Sigmoid colon (tissue), 7 donors: ENCODE data around the gene KCND3. TPM values are rescaled to one million over a fixed set of nuclear protein-coding genes. Genes with fewer than 3 reads are reported as not detected.

ENCODE experiments used
- DNase-seq: peaks from one replicate; pipeline ENCODE4 v3.0.0-alpha.2; 2019
- H3K27ac ChIP-seq, 4 donors: fragments of 200-600 bp; sonication (generic); one replicate each; pipeline ENCODE4 v1.5.1; 2016 to 2019; ENCODE audit warnings: mild to moderate bottlenecking in 1 of 4
- H3K27me3 ChIP-seq, 3 donors: fragments of 200-600 bp; sonication (generic); one replicate each; pipeline ENCODE4 v1.5.1; 2019; ENCODE audit warnings: mild to moderate bottlenecking in 1 of 3
- H3K36me3 ChIP-seq, 4 donors: fragments of 200-600 bp; sonication (generic); one replicate each; pipeline ENCODE4 v1.5.1; 2016 to 2019
- H3K4me1 ChIP-seq, 4 donors: fragments of 200-600 bp; sonication (generic); one replicate each; pipeline ENCODE4 v1.5.1; 2017 to 2019
- H3K4me3 ChIP-seq, 4 donors: fragments of 200-600 bp; sonication (generic); one replicate each; pipeline ENCODE4 v1.5.1; 2017 to 2019; ENCODE audit warnings: mild to moderate bottlenecking in 2 of 4, moderate library complexity in 1 of 4
- H3K9me3 ChIP-seq, 4 donors: fragments of 200-600 bp in 3 of 4; sonication (generic) in 3 of 4; one replicate each; pipeline versions ENCODE4 v1.5.1 to v1.6.1; 2013 to 2019
- EP300 ChIP-seq, 4 donors: sonication (generic); formaldehyde crosslinking; IDR thresholded peaks; one replicate each; pipeline ENCODE4 v1.6.1; 2017; ENCODE audit warnings: antibody characterized with exemption in 4 of 4
- POLR2A ChIP-seq, 2 donors: fragments of 450-650 bp; IDR thresholded peaks; one replicate each; pipeline ENCODE4 v1.6.1; 2016; ENCODE audit warnings: antibody characterized with exemption in 2 of 2, mild to moderate bottlenecking in 2 of 2, moderate library complexity in 2 of 2
- POLR2AphosphoS5 ChIP-seq, 4 donors: sonication (generic); formaldehyde crosslinking; IDR thresholded peaks; one replicate each; pipeline ENCODE4 v1.6.1; 2017; ENCODE audit warnings: antibody characterized with exemption in 4 of 4
- WGBS, 2 donors: extraction: QIAGEN DNeasy Blood & Tissue Kit; methylation state at CpG; one replicate each; pipeline ENCODE4 v1.1.7; 2013; 5-methylcytosine and 5-hydroxymethylcytosine counted together
- intact Hi-C: fragments of 100-400 bp; cut with DNase I; formaldehyde crosslinking; loops from one replicate; pipeline ENCODE4 v1.15.1; 2023
- polyA plus RNA-seq, 3 donors: library from polyadenylated mRNA; stranded (reverse); fragments of 200-250 nt; gene quantifications; one replicate each; pipeline ENCODE4 v1.2.3, GENCODE V29; 2013
- total RNA-seq, 4 donors: library from RNA; depleted of rRNA; stranded (reverse); fragments of >200 nt; gene quantifications; one replicate each; pipeline ENCODE4 v1.1.0, GENCODE V29; 2016
- TF ChIP-seq, protein P1 (sequence below), 4 experiments: fragments of 450-650 bp in 3 of 4; fragments of 200-600 bp in 1 of 4; IDR thresholded peaks; one replicate each; pipeline ENCODE4 v1.5.1; 2016 to 2019; ENCODE audit warnings: antibody characterized with exemption in 4 of 4, mild to moderate bottlenecking in 3 of 4, moderate library complexity in 2 of 4
- donor health status: healthy with polysubstance abuse.
- donor health status: Bipolar disorder and iron deficiency.
- donor health status: healthy.

The KCND3 gene
- total and polyA plus RNA-seq, 7 donors = 0.23 to 18.3 (median 5.9) TPM

DNA sequence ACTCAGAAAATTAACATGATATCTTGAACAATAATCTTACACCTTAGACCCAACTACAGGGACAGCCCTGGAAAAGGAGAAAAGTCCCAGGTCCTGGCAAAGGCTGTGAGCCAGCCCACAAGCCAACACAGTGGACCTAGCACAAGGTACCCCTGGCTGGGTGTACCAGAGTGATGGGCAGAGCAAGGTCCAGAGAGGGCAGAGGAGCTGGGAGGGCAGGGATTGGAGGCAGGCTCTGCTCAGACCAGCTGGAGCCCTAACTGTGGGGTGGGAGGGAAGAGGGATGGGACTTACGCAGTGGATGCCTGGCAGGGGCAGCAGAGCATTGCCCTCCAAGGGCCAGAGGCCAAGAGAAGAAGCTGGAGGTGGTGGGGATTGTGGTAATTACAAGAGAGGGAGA lies 101.6 kb downstream of the KCND3 start:
- Histone ChIP-seq H3K4me1 (no peaks in the 10 kb centered on the region), H3K36me3 (no peaks in the 10 kb centered on the region), H3K27me3 (no peaks in the 10 kb centered on the region), H3K27ac (no peak overlapping the region), H3K4me3 (no peak overlapping the region), H3K9me3 (no peaks in the 10 kb centered on the region)
- 73 to 78% methylated on average over 1 of the region's 1 CpG for WGBS, 2 donors
- TF ChIP-seq POLR2A (IDR thresholded peaks at IDR 0.05) (no peak), EP300 (IDR thresholded peaks at IDR 0.05) (no peak), POLR2AphosphoS5 (IDR thresholded peaks at IDR 0.05) (no peak)
- TF ChIP-seq, protein P1, sequence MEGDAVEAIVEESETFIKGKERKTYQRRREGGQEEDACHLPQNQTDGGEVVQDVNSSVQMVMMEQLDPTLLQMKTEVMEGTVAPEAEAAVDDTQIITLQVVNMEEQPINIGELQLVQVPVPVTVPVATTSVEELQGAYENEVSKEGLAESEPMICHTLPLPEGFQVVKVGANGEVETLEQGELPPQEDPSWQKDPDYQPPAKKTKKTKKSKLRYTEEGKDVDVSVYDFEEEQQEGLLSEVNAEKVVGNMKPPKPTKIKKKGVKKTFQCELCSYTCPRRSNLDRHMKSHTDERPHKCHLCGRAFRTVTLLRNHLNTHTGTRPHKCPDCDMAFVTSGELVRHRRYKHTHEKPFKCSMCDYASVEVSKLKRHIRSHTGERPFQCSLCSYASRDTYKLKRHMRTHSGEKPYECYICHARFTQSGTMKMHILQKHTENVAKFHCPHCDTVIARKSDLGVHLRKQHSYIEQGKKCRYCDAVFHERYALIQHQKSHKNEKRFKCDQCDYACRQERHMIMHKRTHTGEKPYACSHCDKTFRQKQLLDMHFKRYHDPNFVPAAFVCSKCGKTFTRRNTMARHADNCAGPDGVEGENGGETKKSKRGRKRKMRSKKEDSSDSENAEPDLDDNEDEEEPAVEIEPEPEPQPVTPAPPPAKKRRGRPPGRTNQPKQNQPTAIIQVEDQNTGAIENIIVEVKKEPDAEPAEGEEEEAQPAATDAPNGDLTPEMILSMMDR (IDR thresholded peaks at IDR 0.05) = no peak
- intact Hi-C loops = no loop called here
- no peak for DNase-seq

DNA sequence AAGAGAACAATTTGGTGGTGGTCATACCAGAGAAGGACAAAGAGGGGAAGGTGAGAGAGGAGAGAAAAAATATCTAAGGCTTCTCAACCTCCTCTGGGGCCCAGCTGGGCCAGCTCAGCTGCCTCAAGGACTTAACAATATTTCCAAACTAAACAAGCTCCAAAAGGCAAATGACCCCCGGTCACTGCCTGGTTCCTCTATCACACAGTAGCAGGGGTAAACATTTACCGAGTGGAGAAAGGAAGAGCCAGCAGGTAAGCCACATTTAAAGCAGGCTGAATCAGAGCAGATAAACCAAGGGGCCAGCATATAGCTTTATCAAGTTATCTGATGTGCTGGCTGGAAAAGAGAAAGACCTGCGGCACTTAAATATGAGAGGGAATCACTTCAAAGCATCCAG lies 102.1 kb downstream of the KCND3 start:
- H3K4me3 ChIP-seq = no peak overlapping the region
- H3K9me3 ChIP-seq = no peaks in the 10 kb centered on the region
- H3K36me3 ChIP-seq = no peaks in the 10 kb centered on the region
- no peak overlapping the region for H3K27ac ChIP-seq
- no peaks in the 10 kb centered on the region for H3K27me3 ChIP-seq
- TF ChIP-seq, protein P1 (IDR thresholded peaks at IDR 0.05) = no peak
- TF ChIP-seq POLR2AphosphoS5 (IDR thresholded peaks at IDR 0.05) (no peak), EP300 (IDR thresholded peaks at IDR 0.05) (no peak), POLR2A (IDR thresholded peaks at IDR 0.05) (no peak)
- no peak for DNase-seq
- intact Hi-C loops = no loop called here
- no peaks in the 10 kb centered on the region for H3K4me1 ChIP-seq
- WGBS, 2 donors = 22 to 48% methylated on average over 3 of the region's 3 CpGs

DNA sequence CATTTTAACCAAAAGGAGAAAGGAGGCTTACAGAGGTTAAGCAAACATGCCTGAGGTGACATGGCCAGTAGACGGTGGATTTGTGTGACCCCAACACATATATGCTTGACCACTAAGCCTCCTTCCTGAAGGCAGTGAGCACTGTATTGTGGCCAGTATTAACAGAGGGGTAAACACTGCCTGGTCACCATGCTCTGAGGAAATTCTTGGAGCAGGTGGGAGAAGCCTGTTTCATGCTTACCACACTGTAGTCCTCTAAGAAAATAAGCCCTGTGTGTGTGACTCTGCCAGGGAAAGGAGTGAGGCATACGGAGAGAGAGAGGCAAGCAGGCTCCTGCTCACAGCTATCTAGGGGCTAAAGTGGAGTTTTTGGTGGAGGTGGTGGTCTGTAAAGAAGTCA lies 102.7 kb downstream of the KCND3 start:
- H3K4me1 ChIP-seq = peaks cover 0 to 1% (median under 1%) of the 10 kb centered on the region in 4 donors
- no peak overlapping the region for H3K27ac ChIP-seq
- H3K9me3 ChIP-seq = no peaks in the 10 kb centered on the region
- TF ChIP-seq POLR2A (IDR thresholded peaks at IDR 0.05) (no peak), POLR2AphosphoS5 (IDR thresholded peaks at IDR 0.05) (no peak), EP300 (IDR thresholded peaks at IDR 0.05) (no peak)
- TF ChIP-seq, protein P1 (IDR thresholded peaks at IDR 0.05) = no peak
- 43 to 73% methylated on average over 2 of the region's 2 CpGs for WGBS, 2 donors
- no peaks in the 10 kb centered on the region for H3K27me3 ChIP-seq
- no peaks in the 10 kb centered on the region for H3K36me3 ChIP-seq
- H3K4me3 ChIP-seq = no peak overlapping the region
- intact Hi-C loops = no loop called here
- no peak for DNase-seq

GRCh38 chr1:111884772-111885443 lies 104.6 kb downstream of the KCND3 start:
- Histone ChIP-seq H3K9me3 (no peaks in the 10 kb centered on the region), H3K36me3 (no peaks in the 10 kb centered on the region), H3K4me1 (peaks cover 0 to 18% (median 17%) of the 10 kb centered on the region in 4 donors), H3K27me3 (no peaks in the 10 kb centered on the region), H3K27ac (no peak overlapping the region), H3K4me3 (no peak overlapping the region)
- WGBS, 2 donors = 73 to 84% methylated on average over 8 of the region's 8 CpGs
- DNase-seq = no peak
- intact Hi-C loops = loop anchor here (5.0 kb wide), 1 partner anchor 107 kb away; no protein-coding TSS in a partner anchor
- TF ChIP-seq, protein P1 (IDR thresholded peaks at IDR 0.05) = no peak
- TF ChIP-seq EP300 (IDR thresholded peaks at IDR 0.05) (no peak), POLR2A (IDR thresholded peaks at IDR 0.05) (no peak), POLR2AphosphoS5 (IDR thresholded peaks at IDR 0.05) (no peak)
